Neural crest cell (in vitro differentiated cells): Measurements from ENCODE around the gene RXRA. TPM values are rescaled to one million over a fixed set of nuclear protein-coding genes. Genes with fewer than 3 reads are reported as not detected.

ENCODE experiments used
- DNase-seq: peaks from one replicate; pipeline ENCODE4 v3.0.0; 2021; ENCODE audit warnings: low read depth, mixed read lengths, low spot score
- H3K27ac Mint-ChIP-seq: one replicate; pipeline ENCODE4 v1.8.0; 2021; ENCODE audit warnings: mild to moderate bottlenecking, mixed read lengths; ENCODE audit not compliant: unreplicated experiment
- H3K27me3 Mint-ChIP-seq: 2 replicates; pipeline ENCODE4 v1.8.0; 2021; ENCODE audit warnings: low read depth, mild to moderate bottlenecking, mixed read lengths
- H3K36me3 Mint-ChIP-seq: 2 replicates; pipeline ENCODE4 v1.8.0; 2021; ENCODE audit warnings: low read depth, mild to moderate bottlenecking, mixed read lengths
- H3K4me1 Mint-ChIP-seq: 2 replicates; pipeline ENCODE4 v1.8.0; 2021; ENCODE audit warnings: mixed read lengths
- H3K4me3 Mint-ChIP-seq: one replicate; pipeline ENCODE4 v1.8.0; 2021; ENCODE audit warnings: mild to moderate bottlenecking, mixed read lengths
- H3K9me3 Mint-ChIP-seq: 2 replicates; pipeline ENCODE4 v1.8.0; 2021; ENCODE audit warnings: mixed read lengths
- total RNA-seq: library from RNA; stranded (reverse); gene quantifications from 2 replicates; pipeline ENCODE4 v1.2.1, GENCODE V29; 2021
- TF ChIP-seq, protein P1 (sequence below): fragments of 200-600 bp; sonication (generic); conservative IDR thresholded peaks from 2 replicates; pipeline ENCODE4 v1.5.0; 2021; ENCODE audit warnings: antibody characterized with exemption, mild to moderate bottlenecking

The RXRA gene
- total RNA-seq, 1 donor from 2014 or later = 41.2 TPM

DNA sequence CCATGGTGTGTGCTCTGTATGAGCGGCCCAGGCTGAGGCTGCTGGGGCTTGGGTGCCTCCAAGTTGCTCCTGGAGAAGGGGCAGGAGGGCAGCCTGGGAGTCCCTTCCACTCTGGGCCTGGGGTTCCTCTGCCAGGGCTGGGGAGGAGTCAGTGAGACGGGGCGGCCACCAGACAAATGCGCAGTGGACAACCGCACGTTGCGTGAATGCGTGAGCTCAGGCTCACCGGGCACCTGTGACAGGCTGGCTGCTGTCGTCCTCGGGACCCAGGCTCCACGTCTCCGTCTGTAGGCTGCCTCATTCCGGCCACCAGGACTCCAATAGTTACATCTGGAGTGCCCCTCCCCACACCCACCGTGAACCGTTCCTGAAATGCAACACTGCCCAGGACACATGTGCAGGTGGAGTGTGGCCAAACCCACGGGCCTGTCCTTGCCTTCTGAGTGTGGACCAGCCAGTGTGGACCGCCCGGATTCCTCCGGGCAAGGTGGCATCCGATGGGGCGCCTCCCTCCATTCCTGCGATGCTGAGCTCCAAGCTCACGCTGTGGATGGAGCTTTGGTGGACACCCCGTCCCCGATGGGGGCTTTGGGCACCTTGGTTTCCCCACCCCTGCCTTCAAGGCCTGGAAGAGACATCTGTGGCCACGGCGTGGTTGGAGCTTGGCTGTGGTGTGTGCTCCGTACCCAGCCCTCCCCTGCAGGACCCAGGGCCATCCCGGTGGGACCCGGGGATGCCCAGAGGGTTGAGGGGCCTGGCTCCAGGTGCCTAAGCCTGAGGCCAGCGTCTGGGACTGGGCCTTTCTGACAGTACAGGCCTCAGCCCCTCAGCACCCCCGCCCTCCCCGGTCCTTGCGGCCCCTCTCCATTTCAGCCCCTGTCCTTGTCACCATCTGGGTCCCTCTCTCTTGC lies 34.0 kb upstream of the RXRA start:
- Mint-ChIP-seq H3K4me3 (no peak overlapping the region), H3K27me3 (no peaks in the 10 kb centered on the region), H3K4me1 (peaks cover 11% of the 10 kb centered on the region), H3K36me3 (no peaks in the 10 kb centered on the region), H3K27ac (no peak overlapping the region), H3K9me3 (no peaks in the 10 kb centered on the region)
- TF ChIP-seq, protein P1, sequence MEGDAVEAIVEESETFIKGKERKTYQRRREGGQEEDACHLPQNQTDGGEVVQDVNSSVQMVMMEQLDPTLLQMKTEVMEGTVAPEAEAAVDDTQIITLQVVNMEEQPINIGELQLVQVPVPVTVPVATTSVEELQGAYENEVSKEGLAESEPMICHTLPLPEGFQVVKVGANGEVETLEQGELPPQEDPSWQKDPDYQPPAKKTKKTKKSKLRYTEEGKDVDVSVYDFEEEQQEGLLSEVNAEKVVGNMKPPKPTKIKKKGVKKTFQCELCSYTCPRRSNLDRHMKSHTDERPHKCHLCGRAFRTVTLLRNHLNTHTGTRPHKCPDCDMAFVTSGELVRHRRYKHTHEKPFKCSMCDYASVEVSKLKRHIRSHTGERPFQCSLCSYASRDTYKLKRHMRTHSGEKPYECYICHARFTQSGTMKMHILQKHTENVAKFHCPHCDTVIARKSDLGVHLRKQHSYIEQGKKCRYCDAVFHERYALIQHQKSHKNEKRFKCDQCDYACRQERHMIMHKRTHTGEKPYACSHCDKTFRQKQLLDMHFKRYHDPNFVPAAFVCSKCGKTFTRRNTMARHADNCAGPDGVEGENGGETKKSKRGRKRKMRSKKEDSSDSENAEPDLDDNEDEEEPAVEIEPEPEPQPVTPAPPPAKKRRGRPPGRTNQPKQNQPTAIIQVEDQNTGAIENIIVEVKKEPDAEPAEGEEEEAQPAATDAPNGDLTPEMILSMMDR = no peak
- DNase-seq = no peak

DNA sequence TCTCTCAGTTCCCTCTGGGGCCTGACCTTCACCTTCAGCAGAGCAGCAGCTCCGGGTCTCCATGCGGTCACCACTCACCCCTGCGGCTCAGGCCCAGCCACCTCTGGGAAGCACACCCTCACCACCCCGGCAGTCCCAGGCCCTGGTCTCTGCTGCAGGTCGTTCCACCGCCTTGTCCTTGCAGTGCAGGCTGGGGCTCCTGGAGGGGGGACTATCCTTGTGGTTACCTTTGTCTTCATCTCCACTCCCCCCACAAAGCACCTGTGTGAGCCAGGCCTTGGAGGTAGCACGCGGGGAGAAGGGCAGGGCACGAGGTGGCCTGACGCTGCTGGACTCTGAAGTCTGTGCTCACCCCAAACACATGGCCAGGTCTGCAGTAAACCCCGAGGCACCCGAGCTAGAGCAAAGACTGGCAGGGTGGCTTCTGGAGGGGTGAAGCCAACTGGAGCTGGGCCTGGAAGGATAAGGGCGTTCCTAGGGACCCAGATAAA lies 33.2 kb upstream of the RXRA start:
- Mint-ChIP-seq H3K9me3 (no peaks in the 10 kb centered on the region), H3K36me3 (no peaks in the 10 kb centered on the region), H3K27me3 (no peaks in the 10 kb centered on the region), H3K4me3 (no peak overlapping the region), H3K27ac (no peak overlapping the region), H3K4me1 (peaks cover 8% of the 10 kb centered on the region)
- no peak for DNase-seq
- TF ChIP-seq, protein P1 = no peak

DNA sequence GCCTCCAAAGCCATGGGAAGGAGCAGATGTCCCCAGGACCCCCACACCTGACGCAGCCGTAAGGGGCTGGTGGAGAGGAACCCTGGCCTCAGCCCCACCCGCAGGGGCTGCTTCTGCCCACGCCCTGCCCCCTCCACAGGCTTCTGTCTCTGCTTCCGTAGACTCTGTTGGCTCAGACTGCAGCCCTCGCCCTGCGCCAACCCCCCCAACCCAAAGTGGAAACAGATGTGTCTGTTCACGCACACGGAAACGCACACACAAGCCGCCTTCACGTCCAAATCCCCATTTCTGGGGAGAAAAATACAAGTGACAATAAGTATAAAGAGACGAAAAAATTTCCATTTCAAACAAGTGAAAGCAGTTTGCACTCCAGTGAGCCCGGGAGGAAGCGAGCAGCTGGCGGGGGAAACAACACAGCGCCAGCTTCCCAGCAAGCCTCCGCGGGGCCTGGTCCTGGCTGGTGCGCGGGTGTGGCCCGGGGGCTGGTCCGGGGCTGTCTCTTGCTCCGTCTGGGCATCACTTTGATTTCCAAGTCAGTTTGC lies 32.6 kb upstream of the RXRA start:
- no peak overlapping the region for H3K4me3 Mint-ChIP-seq
- H3K27me3 Mint-ChIP-seq = no peaks in the 10 kb centered on the region
- H3K36me3 Mint-ChIP-seq = no peaks in the 10 kb centered on the region
- peaks cover 7% of the 10 kb centered on the region for H3K4me1 Mint-ChIP-seq
- no peak for DNase-seq
- TF ChIP-seq, protein P1 = no peak
- peak overlapping the region; percentile 67 for H3K27ac Mint-ChIP-seq
- no peaks in the 10 kb centered on the region for H3K9me3 Mint-ChIP-seq

DNA sequence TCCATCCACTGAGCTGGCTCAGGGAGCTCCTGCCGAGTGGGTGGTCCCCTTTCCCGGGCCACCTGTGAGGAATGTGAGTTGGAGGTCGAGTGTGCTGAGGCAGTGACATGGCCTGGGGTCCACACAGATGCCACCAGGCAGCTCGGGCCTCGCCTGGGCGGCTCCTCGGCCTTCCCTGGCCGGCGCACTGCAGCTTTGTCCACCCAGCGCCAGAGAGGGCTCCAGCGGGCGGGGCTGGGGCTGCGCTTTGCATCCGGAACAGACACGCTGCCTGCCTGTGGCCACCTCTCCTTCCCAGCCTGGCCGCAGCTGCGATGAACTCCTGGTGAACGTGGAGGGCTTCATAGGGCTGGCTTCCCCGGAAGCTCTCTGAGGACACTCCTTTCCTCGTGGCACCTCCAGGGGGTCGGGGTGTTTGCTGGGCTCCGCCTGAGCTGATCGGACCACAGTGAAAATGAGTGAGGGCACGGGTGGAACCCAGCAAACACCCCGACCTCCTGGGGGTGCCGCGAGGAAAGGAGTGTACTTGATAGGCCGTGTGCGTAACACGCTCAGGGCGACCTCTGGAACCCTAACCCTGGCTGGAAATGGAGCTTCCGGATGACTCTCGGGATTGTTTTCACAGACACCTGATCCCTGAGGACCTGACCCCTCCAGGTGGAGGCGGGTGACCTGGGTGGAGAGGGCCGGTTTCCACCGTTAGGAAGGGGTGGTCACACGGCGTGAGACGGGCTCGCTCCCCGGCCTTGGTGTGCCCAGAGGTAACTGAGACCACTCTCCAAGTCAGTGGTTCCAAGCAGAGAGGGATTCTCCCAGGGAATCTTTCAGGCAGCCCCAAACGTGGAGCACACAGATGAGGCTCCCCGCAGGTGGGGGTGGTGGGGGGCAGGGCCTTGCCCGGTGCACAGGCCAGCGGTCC lies 31.8 kb upstream of the RXRA start:
- H3K4me1 Mint-ChIP-seq = peaks cover 7% of the 10 kb centered on the region
- no peaks in the 10 kb centered on the region for H3K27me3 Mint-ChIP-seq
- H3K36me3 Mint-ChIP-seq = no peaks in the 10 kb centered on the region
- TF ChIP-seq, protein P1 = no peak
- DNase-seq = no peak
- H3K27ac Mint-ChIP-seq = no peak overlapping the region
- H3K9me3 Mint-ChIP-seq = no peaks in the 10 kb centered on the region
- H3K4me3 Mint-ChIP-seq = no peak overlapping the region

DNA sequence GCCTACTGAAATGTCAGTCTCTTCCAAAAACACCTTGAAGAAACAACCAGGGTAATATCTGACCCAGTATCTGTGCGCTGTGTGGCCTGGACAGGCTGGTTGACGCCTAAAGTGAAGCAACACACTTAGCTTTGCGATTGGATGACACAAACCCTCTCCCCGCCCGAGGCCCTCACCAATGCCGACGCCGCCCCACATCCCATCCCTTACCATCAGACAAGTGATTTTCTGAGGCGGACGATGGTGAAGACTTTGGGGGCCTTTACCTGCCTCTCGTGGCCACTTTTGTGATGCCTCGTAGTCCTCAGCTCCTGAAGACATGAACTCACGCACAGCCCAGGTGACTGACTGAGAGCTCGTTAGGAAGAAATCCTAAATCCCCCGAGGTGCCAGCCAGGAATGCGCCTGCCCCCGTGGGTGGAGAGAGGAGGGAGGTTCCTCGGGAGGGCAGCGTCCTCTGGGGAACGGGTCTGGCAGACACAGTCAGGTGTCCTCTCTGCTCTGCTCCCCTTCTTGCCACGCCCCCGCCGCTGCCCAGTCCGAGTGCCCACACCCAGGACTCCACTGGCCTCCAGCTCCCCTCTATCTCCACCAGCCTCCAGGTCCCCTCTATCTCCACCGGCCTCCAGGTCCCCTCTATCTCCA lies 31.0 kb upstream of the RXRA start:
- Mint-ChIP-seq H3K4me3 (no peak overlapping the region), H3K36me3 (no peaks in the 10 kb centered on the region), H3K27ac (no peak overlapping the region), H3K9me3 (no peaks in the 10 kb centered on the region), H3K4me1 (peaks cover 7% of the 10 kb centered on the region), H3K27me3 (no peaks in the 10 kb centered on the region)
- TF ChIP-seq, protein P1 = no peak
- DNase-seq = no peak
